Measurements from ENCODE around the gene SPO11.

The SPO11 gene

GRCh38 chr20:57327820-57328219 is 1.8 kb upstream of the SPO11 start:
- TF ChIP-seq, protein P1, sequence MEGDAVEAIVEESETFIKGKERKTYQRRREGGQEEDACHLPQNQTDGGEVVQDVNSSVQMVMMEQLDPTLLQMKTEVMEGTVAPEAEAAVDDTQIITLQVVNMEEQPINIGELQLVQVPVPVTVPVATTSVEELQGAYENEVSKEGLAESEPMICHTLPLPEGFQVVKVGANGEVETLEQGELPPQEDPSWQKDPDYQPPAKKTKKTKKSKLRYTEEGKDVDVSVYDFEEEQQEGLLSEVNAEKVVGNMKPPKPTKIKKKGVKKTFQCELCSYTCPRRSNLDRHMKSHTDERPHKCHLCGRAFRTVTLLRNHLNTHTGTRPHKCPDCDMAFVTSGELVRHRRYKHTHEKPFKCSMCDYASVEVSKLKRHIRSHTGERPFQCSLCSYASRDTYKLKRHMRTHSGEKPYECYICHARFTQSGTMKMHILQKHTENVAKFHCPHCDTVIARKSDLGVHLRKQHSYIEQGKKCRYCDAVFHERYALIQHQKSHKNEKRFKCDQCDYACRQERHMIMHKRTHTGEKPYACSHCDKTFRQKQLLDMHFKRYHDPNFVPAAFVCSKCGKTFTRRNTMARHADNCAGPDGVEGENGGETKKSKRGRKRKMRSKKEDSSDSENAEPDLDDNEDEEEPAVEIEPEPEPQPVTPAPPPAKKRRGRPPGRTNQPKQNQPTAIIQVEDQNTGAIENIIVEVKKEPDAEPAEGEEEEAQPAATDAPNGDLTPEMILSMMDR (conservative IDR thresholded peaks at IDR 0.05; ENCODE audit: low read length) = no peak
- no peak for TF ChIP-seq EZH2phosphoT487 (IDR thresholded peaks at IDR 0.05; ENCODE audit: borderline replicate concordance)
- no peaks in the 10 kb centered on the region for H3K4me1 ChIP-seq (ENCODE audit: insufficient read depth, low read length, poor library complexity, severe bottlenecking)
- H3K9ac ChIP-seq (ENCODE audit: low read depth, low read length, poor library complexity, severe bottlenecking) = no peak overlapping the region
- no peak overlapping the region for H3K4me2 ChIP-seq (ENCODE audit: low read depth, low read length, poor library complexity, severe bottlenecking)
- no peaks in the 10 kb centered on the region for H3K9me2 ChIP-seq (replicated peaks; ENCODE audit: low read depth, low read length)
- H2AFZ ChIP-seq (ENCODE audit: low read length) = no peak overlapping the region
- no peak overlapping the region for H3K4me3 ChIP-seq (ENCODE audit: low read length, poor library complexity, severe bottlenecking)
- H3K27me3 ChIP-seq (ENCODE audit: insufficient read depth, low read length, poor library complexity, severe bottlenecking) = no peaks in the 10 kb centered on the region
- no peaks in the 10 kb centered on the region for H3K9me3 ChIP-seq (ENCODE audit: insufficient read depth, low read depth, low read length)
- no peaks in the 10 kb centered on the region for H3K36me3 ChIP-seq (ENCODE audit: insufficient read depth, low read length)
- no peaks in the 10 kb centered on the region for H4K20me1 ChIP-seq (ENCODE audit: insufficient read depth, low read length, poor library complexity, severe bottlenecking)
- H3F3A ChIP-seq (ENCODE audit: low read depth) = no peaks in the 10 kb centered on the region
- H3K79me2 ChIP-seq (ENCODE audit: insufficient read depth, low read length) = no peaks in the 10 kb centered on the region

GRCh38 chr20:57330998-57331397 is 1.4 kb downstream of the SPO11 start:
- Histone ChIP-seq H3K4me2 (ENCODE audit: low read depth, low read length, poor library complexity, severe bottlenecking) (no peak overlapping the region), H3F3A (ENCODE audit: low read depth) (no peaks in the 10 kb centered on the region)

DNA sequence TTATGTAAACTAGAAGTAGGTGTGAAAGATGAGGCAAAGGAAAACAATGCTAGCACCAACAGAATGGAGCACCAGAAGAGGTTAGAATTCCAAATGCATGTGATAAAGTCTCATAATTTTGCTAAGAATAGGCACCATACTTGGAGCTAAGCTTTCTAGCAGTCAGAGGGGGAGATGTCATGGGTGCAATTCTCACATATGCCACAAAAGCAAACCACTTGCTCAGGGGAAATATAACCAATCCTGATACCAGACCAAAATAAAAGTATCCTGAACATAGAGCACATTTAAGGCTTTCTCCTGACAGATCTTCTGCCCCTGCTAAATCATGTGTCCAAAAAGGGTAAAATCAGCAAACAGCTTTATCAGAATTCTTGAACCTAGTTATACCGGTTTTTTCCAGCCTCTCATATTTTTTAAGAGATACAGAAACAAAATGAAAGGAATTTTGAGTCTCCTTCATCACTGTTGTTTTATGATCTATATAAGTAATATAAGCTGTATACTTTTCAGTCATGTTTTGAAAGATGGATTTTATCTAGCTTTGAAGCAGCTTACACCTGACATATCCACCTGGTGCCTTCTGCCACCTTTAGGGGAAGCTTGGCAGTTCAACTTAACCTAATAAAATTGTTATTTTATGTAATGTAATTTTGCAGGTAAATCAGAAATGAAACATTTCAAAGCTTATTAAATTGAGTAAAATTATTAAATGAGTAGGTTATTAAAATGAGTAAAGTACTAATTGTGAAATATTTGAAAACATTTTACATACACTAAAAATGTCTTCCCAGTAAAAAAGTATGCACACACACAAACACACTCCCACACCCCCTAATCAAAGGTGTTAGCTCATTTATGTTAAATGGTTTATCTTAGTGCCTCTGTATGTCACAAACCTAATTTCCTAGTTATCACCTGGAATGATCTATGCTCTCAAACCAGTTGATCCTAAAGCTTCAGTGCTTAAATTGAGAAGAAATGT is 2.8 kb downstream of the SPO11 start:
- Histone ChIP-seq H3K4me3 (ENCODE audit: low read length, poor library complexity, severe bottlenecking) (no peak overlapping the region), H3K9ac (ENCODE audit: low read depth, low read length, poor library complexity, severe bottlenecking) (no peak overlapping the region), H3K4me1 (ENCODE audit: insufficient read depth, low read length, poor library complexity, severe bottlenecking) (no peaks in the 10 kb centered on the region), H3K9me2 (replicated peaks; ENCODE audit: low read depth, low read length) (no peaks in the 10 kb centered on the region), H3K36me3 (ENCODE audit: insufficient read depth, low read length) (no peaks in the 10 kb centered on the region), H3F3A (ENCODE audit: low read depth) (no peaks in the 10 kb centered on the region), H2AFZ (ENCODE audit: low read length) (no peak overlapping the region), H3K9me3 (ENCODE audit: insufficient read depth, low read depth, low read length) (no peaks in the 10 kb centered on the region), H4K20me1 (ENCODE audit: insufficient read depth, low read length, poor library complexity, severe bottlenecking) (no peaks in the 10 kb centered on the region), H3K79me2 (ENCODE audit: insufficient read depth, low read length) (no peaks in the 10 kb centered on the region), H3K4me2 (ENCODE audit: low read depth, low read length, poor library complexity, severe bottlenecking) (no peak overlapping the region), H3K27me3 (ENCODE audit: insufficient read depth, low read length, poor library complexity, severe bottlenecking) (no peaks in the 10 kb centered on the region)
- TF ChIP-seq EZH2phosphoT487 (IDR thresholded peaks at IDR 0.05; ENCODE audit: borderline replicate concordance) = no peak
- TF ChIP-seq, protein P1 (conservative IDR thresholded peaks at IDR 0.05; ENCODE audit: low read length) = peak; percentile 65

More at GRCh38 chr20:57330998-57331397, 1.4 kb downstream of the SPO11 start:
- H2AFZ ChIP-seq (ENCODE audit: low read length) = no peak overlapping the region
- no peak overlapping the region for H3K4me3 ChIP-seq (ENCODE audit: low read length, poor library complexity, severe bottlenecking)
- H4K20me1 ChIP-seq (ENCODE audit: insufficient read depth, low read length, poor library complexity, severe bottlenecking) = no peaks in the 10 kb centered on the region
- no peaks in the 10 kb centered on the region for H3K79me2 ChIP-seq (ENCODE audit: insufficient read depth, low read length)
- H3K9me3 ChIP-seq (ENCODE audit: insufficient read depth, low read depth, low read length) = no peaks in the 10 kb centered on the region
- no peak overlapping the region for H3K9ac ChIP-seq (ENCODE audit: low read depth, low read length, poor library complexity, severe bottlenecking)
- no peaks in the 10 kb centered on the region for H3K36me3 ChIP-seq (ENCODE audit: insufficient read depth, low read length)
- no peaks in the 10 kb centered on the region for H3K27me3 ChIP-seq (ENCODE audit: insufficient read depth, low read length, poor library complexity, severe bottlenecking)
- H3K9me2 ChIP-seq (replicated peaks; ENCODE audit: low read depth, low read length) = no peaks in the 10 kb centered on the region
- TF ChIP-seq, protein P1 (conservative IDR thresholded peaks at IDR 0.05; ENCODE audit: low read length) = no peak
- TF ChIP-seq EZH2phosphoT487 (IDR thresholded peaks at IDR 0.05; ENCODE audit: borderline replicate concordance) = no peak
- H3K4me1 ChIP-seq (ENCODE audit: insufficient read depth, low read length, poor library complexity, severe bottlenecking) = no peaks in the 10 kb centered on the region

All from Loucy (cell line).